Non-pigmented ciliary epithelial cell (primary cell): ENCODE measurements around the gene ACTR3C.

Source experiments
- DNase-seq: peaks from one replicate; pipeline ENCODE4 v3.0.0-alpha.2; 2010; ENCODE audit warnings: low read depth

Gene ACTR3C

DNA sequence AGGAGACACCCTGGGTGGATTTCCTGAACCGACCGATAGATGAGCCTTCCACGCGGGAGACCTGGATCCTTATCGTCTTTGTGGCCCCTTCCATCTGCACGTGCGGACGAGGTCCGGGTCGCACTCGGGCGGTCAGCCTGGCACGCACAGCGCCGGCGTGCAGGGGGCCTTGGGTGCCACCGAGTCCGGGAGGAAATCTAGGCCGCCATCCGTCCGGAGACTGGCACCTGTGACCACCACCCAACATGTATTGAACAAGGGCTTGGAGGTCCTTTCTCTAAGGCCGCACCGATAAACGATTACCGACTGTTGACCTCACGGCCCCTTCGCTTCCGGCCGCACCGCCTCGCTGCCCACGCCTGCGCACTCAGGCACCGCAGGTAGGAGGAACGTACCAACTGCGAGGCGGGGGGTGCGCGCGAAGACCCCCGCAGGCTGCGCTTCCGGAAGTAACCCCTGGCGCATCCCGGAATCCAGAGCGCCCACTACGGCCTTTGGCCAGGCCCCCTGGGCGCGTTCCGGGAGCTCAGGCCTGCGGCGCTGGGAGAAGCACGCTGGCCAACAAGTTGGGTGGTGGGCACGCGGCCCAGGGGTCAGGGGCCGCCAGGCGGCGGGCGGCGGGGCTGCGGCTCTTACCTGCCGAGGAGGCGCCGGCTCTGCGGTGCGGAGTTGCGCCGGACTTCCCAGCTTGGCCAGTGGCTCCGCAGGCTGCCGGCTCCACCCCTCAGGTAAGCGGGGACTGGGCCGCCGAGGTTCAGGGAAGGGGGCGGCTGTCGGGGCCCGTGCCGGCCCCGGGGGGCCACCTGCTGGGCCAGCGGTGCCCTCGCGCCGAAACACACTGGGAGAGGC is at the start of gene ACTR3C, which contains the start of gene LRRC61:
TSS of gene ACTR3C (minus strand) at position 713 of the 849 bp plus-strand sequence. CDS start 28,249 bp downstream, outside the sequence.
TSS of gene LRRC61 (plus strand) at position 523 of the 849 bp plus-strand sequence. CDS start 13,507 bp downstream, outside the sequence.
- no peak for DNase-seq

DNA sequence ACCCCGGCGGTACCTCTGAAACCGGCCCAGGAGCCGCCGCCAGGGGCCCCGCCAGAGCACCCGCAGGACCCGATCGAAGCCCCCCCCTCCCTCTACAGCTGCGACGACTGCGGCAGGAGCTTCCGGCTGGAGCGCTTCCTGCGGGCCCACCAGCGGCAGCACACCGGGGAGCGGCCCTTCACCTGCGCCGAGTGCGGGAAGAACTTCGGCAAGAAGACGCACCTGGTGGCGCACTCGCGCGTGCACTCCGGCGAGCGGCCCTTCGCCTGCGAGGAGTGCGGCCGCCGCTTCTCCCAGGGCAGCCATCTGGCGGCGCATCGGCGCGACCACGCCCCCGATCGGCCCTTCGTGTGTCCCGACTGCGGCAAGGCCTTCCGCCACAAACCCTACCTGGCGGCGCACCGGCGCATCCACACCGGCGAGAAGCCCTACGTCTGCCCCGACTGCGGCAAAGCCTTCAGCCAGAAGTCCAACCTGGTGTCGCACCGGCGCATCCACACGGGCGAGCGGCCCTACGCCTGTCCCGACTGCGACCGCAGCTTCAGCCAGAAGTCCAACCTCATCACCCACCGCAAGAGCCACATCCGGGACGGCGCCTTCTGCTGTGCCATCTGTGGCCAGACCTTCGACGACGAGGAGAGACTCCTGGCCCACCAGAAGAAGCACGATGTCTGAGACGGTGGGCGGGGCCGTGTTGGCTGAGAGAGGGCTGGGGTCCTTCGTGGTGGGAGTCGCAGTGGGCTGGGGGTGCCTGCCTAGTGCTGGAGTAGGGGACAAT is 49.1 kb upstream of the ACTR3C start:
- no peak for DNase-seq

DNA sequence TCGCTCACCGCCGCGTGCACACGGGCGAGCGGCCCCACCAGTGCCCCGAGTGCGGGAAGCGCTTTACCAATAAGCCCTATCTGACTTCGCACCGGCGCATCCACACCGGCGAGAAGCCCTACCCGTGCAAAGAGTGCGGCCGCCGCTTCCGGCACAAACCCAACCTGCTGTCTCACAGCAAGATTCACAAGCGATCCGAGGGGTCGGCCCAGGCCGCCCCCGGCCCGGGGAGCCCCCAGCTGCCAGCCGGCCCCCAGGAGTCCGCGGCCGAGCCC is 48.6 kb upstream of the ACTR3C start:
- no peak for DNase-seq

DNA sequence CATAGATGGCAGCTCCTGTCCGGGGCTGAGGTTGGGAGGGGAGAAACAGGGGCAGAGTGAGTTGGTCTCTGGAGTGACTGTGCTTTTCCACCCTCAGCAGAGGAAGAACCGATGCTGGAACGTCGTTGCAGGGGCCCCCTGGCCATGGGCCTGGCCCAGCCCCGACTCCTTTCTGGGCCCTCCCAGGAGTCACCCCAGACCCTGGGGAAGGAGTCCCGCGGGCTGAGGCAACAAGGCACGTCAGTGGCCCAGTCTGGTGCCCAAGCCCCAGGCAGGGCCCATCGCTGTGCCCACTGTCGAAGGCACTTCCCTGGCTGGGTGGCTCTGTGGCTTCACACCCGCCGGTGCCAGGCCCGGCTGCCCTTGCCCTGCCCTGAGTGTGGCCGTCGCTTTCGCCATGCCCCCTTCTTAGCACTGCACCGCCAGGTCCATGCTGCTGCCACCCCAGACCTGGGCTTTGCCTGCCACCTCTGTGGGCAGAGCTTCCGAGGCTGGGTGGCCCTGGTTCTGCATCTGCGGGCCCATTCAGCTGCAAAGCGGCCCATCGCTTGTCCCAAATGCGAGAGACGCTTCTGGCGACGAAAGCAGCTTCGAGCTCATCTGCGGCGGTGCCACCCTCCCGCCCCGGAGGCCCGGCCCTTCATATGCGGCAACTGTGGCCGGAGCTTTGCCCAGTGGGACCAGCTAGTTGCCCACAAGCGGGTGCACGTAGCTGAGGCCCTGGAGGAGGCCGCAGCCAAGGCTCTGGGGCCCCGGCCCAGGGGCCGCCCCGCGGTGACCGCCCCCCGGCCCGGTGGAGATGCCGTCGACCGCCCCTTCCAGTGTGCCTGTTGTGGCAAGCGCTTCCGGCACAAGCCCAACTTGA is 48.0 kb upstream of the ACTR3C start:
- no peak for DNase-seq

DNA sequence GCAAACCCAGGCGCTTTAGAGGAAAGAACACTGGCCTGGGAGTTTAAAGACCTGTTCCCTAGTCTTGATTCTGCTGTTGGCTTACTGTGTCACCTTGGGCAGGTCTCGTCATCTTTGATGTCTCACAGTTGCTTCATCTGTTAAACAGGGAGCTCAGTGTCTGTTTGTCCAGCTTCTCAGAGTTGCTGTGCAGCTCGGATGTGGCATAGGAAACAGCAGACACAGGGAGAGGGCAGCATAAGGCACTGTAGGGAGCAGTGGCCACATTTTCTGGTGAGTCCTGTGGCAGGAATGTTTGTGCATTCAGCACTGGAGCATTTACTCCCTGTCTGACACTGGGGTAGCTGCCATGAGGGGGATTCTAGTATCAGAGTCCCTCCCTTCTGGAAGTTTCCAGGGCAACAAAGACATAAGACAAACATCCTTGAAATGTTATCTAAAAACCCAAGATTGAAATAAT is 47.3 kb upstream of the ACTR3C start:
- no peak for DNase-seq

DNA sequence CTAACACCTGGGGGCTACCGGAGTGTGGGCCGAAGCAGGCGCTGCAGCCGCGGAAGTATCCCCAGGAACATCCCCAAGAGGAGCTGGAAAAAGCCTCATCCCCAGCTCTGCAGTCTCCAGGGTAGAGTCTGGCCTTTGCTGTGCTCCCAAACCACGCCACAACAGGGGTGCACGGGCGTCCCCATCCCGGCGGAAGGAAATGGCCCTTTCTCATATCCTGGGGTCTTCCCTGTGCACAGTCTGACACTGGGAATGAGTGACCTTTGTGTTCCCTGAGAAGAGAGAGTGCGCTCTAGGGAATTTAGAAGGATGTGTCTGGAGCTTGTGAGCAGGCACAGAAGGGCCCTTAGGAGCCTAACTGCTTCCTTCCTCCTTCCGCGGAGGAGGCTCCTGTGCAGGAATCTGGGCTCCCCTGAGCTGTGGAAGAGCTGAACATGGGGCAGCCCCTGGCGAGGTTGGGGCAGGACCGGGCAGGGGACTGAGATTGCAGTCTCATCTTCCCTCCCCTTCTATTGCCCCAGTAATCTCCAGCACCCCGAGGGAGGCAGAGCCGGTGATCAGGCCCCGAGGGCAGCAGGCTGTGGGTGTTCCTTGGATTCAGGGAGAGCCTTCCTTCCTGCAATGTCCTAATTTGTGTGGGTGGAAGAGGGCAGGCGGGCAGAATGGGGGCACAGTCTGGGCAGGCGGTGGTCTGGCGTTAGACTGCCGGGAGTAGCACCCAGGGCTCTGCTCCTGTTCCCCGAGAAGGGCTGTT is 46.6 kb upstream of the ACTR3C start:
- no peak for DNase-seq

DNA sequence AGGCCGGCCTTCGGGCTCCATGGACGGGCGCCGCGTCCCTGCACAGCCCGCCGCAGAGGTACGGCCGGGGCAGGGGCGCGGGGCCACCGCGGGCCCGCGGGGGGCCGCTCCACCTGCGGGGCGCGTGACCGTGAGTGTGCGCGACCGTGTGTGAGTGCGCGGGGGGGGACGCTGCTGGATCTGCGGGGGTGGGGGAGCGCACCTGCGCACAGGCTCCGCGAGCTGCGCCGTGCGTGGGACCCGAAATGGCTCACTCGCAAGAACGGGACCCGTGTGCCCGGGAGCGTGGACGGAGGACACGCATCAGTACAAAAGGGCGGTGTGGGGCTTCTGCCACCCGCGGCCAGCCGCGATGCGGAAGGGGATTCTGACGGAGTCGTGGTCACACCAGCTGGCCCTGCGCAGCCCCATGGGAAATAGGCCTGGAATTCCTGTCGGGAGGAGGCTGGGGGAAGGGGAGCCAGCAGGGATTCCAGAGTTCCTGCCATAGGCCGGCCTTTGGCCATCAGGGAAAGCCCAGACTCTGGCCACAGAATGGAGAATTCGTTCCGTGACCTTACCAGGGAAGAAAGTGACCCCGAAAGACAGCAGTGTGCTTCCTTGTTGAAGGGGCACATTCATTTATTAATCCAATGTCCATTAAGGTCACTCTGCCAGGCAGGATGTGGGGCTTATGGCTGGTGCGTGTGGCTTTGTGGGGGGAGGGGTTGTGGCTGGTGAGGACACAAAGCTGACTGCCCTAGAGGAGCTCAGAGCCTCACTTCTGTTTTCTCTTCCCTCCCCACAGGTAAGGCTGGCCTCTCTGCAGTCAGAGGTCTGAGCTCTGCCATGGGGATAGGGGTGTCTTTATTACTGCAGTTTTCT is 45.8 kb upstream of the ACTR3C start:
- DNase-seq: no peak

DNA sequence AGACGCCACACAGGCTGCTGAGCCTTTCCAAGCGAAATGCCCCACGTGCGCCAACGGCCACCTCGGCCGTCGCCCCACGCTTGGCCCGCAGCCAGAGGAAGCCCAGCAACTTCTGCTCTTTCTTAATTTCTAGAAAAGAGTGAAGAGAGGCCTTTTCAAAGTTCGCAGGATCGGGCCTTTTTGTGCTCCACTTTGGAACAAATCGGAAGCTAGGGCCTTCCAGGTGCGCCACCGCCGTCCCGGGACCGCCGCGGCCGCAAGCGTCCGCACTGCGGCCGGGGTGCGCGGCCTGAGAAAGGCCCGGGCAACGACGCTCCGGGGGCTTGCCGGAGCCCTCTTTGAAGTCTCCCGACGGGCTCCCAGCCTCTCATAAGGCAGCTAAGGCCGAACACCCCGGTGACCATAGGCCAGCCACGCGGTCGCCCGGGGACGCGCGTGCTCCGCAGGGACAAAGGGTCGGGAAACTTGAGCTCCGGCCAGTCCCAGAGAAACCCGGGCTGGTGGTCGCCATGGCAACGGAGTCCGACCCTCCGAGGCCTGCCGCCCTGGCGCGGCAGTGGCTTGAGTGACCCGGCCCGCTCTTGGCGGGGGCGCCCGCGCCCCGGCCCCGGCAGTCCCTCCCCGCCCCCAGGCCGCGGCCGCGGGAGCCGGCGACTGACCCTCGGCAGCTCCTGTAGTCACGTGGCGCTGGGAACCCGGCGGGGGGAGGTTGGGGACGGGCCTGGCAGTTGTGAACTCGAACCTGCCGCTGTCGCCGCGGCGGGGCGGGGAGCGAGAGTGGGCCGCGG is 44.9 kb upstream of the ACTR3C start, which contains the start of gene REPIN1:
TSS of gene REPIN1 (plus strand) at position 727 of the 788 bp plus-strand sequence. CDS start 890 bp downstream, outside the sequence.
- DNase-seq: no peak

DNA sequence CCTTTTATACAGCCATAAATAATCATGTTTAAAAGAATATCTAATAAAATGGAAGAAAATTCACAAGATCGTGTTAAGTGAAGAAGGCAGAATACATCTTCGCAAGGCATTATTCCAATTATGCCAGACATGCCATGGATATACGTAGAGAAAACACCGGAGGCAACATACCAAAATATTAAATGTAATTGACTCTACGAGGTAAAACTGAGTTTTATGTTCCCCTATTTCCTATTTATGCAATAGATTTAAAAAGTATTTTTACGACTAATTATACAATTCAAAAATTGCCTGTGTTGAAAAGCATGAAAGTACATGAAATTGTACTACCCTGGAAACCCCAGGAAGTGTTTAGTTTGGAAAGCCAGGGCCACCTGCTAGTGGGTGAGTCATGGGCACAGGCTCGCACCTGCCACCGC is 44.3 kb upstream of the ACTR3C start:
- DNase-seq: no peak

DNA sequence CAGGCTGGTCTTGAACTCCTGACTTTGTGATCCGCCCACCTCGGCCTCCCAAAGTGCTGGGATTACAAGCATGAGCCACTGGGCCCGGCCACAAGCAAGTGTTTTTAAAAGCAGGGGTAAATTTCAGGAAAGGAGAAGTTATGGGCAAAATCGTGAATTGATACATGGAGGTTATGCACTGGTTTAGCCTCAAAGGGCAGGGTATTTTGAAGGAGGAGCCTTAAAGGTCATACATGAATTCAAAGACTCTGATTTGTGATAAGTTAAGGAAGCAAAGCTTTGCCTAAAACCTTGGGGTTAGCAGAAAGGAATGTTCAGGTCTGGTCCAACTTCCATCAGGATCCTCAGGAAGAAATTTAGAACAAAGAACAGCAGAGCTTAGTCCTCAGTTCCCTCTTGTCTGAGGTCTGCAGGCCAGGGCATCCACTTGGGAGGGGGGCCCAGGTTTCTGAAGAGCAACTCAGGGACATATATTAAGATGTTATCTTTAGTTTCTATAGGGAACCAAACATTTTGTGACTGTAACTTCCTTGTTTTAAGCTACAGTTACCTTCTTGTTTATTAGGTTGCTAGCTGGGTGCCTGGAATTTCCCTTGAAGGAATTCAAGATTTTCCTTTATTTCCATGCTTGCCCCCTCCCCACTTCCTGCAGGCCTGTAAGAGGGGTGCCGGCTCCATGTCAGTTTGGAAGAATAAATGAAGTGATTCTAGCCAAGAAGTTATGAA is 42.5 kb upstream of the ACTR3C start:
- DNase-seq: no peak

DNA sequence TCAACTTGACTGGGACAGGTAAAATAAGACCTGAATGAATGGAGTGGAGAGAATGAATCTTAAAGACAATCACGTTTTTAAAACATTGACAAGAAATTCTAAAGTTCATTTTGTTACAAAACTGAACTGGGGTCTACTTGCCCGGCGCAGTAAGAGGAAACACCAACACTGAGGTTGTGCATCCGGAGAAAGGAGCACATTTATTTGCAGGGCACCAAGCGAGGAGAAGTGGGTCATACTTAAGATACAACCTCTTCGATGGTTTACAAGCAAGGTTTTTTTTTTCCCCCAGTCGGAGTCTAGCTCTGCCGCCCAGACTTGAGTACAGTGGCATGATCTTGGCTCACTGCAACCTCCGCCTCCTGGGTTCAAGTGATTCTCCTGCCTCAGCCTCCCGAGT is 41.8 kb upstream of the ACTR3C start:
- DNase-seq: no peak

DNA sequence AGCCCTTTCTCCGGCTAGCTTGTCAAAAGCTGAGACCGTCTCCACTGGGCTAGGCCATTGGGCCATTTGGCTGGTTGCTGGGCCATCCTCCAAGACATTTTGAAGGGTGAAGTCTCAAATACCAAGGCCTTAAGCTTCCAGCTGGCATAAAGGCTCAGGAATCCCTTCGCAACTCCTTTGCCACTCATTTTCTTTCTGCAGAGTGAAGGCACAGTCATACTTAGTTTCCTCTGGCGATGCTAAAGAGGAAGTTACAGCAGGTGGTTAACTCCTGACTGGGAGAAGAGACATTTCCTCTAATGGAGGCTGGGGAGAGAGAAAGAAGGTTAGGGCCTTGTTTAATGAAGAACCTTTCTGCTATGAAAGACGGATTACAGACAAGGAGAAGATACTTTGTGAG is 40.5 kb upstream of the ACTR3C start:
- DNase-seq: no peak

DNA sequence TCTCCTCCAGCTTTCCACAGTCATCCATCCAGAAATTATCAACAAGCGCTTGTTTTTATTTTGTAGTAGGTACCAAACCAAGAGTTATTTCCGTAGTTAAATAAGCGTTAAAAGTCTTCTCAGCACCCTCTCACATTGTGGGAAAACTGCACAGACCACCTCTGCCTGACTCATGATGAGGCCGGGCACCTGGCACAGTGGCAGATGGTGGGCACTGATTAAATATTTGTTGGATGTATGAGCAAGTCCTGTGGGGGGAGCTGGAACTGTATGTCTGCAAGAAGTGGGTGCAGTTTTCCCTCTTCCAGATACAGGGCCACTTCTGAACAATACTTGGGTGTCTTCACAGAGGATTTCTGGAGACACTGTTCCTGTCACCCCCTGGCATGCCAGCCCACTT is 40.0 kb upstream of the ACTR3C start:
- DNase-seq: no peak

DNA sequence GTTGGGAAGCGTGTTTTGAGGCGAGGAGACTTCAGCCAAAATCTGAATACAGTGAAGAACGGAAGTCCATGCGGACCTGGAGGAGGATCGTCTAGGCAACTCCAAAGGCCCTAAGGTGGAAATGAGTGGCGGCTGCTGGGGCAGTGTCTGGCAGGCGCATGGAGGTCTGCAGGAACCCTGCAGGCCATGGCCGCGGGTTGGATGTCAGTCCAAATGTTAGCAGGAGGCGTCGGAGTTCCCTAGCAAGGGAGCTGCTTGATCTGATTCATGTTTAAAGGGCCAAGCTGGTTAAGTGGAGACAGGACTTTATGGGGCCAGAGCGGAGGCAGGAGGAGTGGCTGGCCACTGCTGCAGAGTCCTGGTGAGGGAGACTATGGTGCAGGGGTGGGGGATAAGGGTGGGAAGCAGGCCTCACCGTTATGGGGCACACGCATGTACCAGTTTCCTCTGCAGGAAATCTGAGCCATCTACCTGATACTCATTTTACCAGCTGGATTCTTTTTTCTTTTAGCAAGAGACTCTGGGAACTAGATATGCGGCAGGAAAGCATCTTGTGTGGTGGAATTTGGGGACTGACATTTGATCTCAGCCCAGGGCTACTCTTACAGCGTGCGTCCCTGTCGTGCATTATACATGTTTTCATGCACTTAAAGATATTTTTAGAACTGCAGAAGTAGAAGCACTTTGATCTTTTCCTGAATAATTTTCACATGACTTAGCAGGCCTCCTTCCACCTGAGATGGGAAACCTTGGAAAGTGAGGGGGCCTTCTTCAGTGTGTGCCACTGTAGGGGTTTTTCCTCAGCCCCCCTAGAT is 38.7 kb upstream of the ACTR3C start:
- DNase-seq: no peak

DNA sequence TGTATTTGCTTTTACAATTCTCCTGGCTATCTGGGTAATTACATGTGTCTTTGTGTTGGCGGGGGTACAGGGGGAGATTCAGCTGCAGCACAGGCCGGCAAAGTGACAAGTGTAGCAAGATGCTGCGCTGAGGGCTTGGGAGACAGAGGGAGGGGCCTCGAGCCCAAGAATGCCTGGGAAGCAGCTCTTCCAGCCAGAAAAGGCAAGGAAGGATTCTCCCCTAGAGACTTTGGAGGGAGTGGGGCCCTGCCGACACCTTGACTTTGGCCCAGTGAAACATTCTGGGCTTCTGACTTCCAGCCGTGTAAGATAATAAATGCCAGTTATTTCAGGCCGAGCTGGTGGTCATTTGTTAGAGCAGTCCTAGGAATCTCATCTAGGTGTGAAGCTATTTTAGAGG is 38.1 kb upstream of the ACTR3C start:
- DNase-seq: no peak

DNA sequence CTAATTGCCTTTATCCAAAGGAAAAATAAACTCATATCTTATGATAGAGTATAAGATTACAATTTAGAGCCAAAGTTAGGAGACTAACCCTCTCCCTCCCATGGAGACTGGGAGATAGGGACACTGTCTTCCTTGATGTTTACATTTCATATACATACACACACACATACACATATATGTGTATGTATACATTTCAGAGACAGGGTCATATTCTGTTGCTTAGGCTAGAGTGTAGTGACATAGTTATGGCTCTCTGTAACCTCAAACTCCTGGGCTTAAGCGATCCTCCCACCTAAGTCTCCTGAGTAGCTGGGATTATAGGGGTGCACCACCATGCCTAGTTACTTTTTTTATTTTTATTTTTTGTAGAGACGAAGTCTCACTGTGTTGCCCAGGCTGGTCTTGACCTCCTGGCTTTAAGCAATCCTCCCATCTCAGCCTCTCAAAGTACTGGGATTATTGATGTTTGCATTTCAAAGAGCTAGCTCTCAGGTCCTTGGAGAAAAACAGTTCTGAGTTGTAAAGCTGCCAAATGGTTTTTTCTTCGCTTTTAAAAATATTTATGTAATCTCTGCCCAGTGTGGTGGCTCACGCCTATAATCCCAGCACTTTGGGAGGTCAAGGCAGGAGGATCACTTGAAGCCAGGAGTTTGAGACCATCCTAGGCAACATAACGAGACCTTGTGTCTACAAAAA is 37.2 kb upstream of the ACTR3C start:
- DNase-seq: no peak

DNA sequence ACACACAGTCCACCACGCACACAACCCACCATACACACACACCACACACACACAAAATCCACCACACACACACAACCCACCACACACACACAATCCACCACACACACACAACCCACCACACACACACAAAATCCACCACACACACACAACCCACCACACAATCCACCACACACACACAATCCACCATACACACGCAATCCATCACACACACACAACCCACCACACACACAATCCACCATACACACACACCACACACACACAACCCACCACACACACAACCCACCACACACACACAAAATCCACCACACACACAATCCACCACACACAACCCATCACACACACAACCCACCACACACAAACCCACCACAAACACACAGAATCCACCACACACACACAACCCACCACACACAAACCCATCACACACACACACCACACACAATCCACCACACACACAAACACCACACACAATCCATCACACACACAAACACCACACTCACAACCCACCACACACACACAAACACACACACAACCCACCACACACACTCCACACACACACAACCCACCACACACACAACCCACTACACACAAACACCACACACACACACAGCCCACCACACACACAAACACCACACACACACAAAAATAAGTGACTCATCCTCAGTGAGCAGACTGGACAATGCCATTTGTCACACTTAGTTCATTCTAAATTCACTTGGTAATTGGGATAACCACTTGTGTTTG is 36.4 kb upstream of the ACTR3C start:
- no peak for DNase-seq
